ENCODE data around the gene PPFIBP1.

GRCh38 chr12:27672051-27672450 is 148.0 kb downstream of the PPFIBP1 start:
- no peak for TF ChIP-seq CTCF (IDR thresholded peaks at IDR 0.05; ENCODE audit: low read length)
- TF ChIP-seq EZH2 (optimal IDR thresholded peaks at IDR 0.05; ENCODE audit: low read depth, low read length) = no peak

All from MM.1S (cell line).